SK-N-MC (cell line): ENCODE measurements around the gene RGL1.

Experiments
- EZH2 ChIP-seq: fragments of 200-600 bp; sonication (generic); IDR thresholded peaks from one replicate; pipeline ENCODE4 v1.6.1; 2017; ENCODE audit warnings: antibody characterized with exemption
- POLR2AphosphoS5 ChIP-seq: IDR thresholded peaks from 2 replicates; pipeline ENCODE4 v1.6.1; 2012; ENCODE audit warnings: mild to moderate bottlenecking, low read depth, low read length, borderline replicate concordance

- no peak for TF ChIP-seq POLR2AphosphoS5
- TF ChIP-seq EZH2 = no peak
These were observed 58.9 kb downstream of the RGL1 start for GRCh38 chr1:183863852-183864251.
